Mesothelial cell of epicardium (in vitro differentiated cells): ENCODE data around the gene GCA. TPM values are rescaled to one million over a fixed set of nuclear protein-coding genes. Genes with fewer than 3 reads are reported as not detected.
A peak's percentile ranks its signal among the peaks of the same experiment; 100 is the strongest.

ENCODE experiments used
- DNase-seq, 2 experiments: peaks; one replicate each; pipeline ENCODE4 v3.0.0; 2021; ENCODE audit warnings: low spot score in 2 of 2; ENCODE audit not compliant: unreplicated experiment in 2 of 2
- H3K27ac Mint-ChIP-seq: 2 replicates; pipeline ENCODE4 v1.8.0; 2021; ENCODE audit warnings: mixed read lengths
- H3K27me3 Mint-ChIP-seq: 2 replicates; pipeline ENCODE4 v1.8.0; 2021; ENCODE audit warnings: low read depth, mixed read lengths
- H3K36me3 Mint-ChIP-seq: 2 replicates; pipeline ENCODE4 v1.8.0; 2021; ENCODE audit warnings: mixed read lengths
- H3K4me1 Mint-ChIP-seq: 2 replicates; pipeline ENCODE4 v1.8.0; 2021; ENCODE audit warnings: mixed read lengths
- H3K4me3 Mint-ChIP-seq: 2 replicates; pipeline ENCODE4 v1.8.0; 2021; ENCODE audit warnings: mild to moderate bottlenecking, moderate library complexity, mixed read lengths
- H3K9me3 Mint-ChIP-seq: 2 replicates; pipeline ENCODE4 v1.8.0; 2021; ENCODE audit warnings: mixed read lengths
- CTCF ChIP-seq: fragments of 200-600 bp; sonication (generic); IDR thresholded peaks from one replicate; pipeline ENCODE4 v1.5.0; 2021; ENCODE audit warnings: antibody characterized with exemption; ENCODE audit not compliant: unreplicated experiment
- total RNA-seq: library from RNA; stranded (reverse); gene quantifications from 3 replicates; pipeline ENCODE4 v1.2.1, GENCODE V29; 2021

Gene GCA
- total RNA-seq, 1 donor from 2014 or later = 40.5 TPM

- H3K4me3 Mint-ChIP-seq = peak overlapping the region; percentile 95
- peak overlapping the region; percentile 99 for H3K27ac Mint-ChIP-seq
- peaks cover 49% of the 10 kb centered on the region for H3K27me3 Mint-ChIP-seq
- no peaks in the 10 kb centered on the region for H3K36me3 Mint-ChIP-seq
- no peak for TF ChIP-seq CTCF
- no peaks in the 10 kb centered on the region for H3K9me3 Mint-ChIP-seq
- H3K4me1 Mint-ChIP-seq = peaks cover 14% of the 10 kb centered on the region
- DNase-seq = no peak
These were observed 474 bp upstream of the GCA start for GRCh38 chr2:162343492-162343823.

GRCh38 chr2:162344617-162344950 lies 652 bp downstream of the GCA start:
- peak overlapping the region; percentile 99 for H3K27ac Mint-ChIP-seq
- peaks cover 44% of the 10 kb centered on the region for H3K27me3 Mint-ChIP-seq
- H3K4me3 Mint-ChIP-seq = peak overlapping the region; percentile 95
- no peak for TF ChIP-seq CTCF
- H3K4me1 Mint-ChIP-seq = peaks cover 14% of the 10 kb centered on the region
- H3K9me3 Mint-ChIP-seq = no peaks in the 10 kb centered on the region
- no peaks in the 10 kb centered on the region for H3K36me3 Mint-ChIP-seq
- no peak for DNase-seq

GRCh38 chr2:162365392-162365791 lies 21.5 kb downstream of the GCA start:
- no peaks in the 10 kb centered on the region for H3K27me3 Mint-ChIP-seq
- H3K9me3 Mint-ChIP-seq = no peaks in the 10 kb centered on the region
- DNase-seq = no peak
- H3K36me3 Mint-ChIP-seq = peaks cover 3% of the 10 kb centered on the region
- no peak for TF ChIP-seq CTCF
- H3K4me3 Mint-ChIP-seq = no peak overlapping the region
- H3K4me1 Mint-ChIP-seq = no peaks in the 10 kb centered on the region
- no peak overlapping the region for H3K27ac Mint-ChIP-seq

- Mint-ChIP-seq H3K27ac (no peak overlapping the region), H3K36me3 (no peaks in the 10 kb centered on the region), H3K4me1 (no peaks in the 10 kb centered on the region), H3K27me3 (no peaks in the 10 kb centered on the region), H3K9me3 (no peaks in the 10 kb centered on the region), H3K4me3 (no peak overlapping the region)
- no peak for DNase-seq
- no peak for TF ChIP-seq CTCF
These were observed 24.6 kb downstream of the GCA start for GRCh38 chr2:162368494-162368893.

GRCh38 chr2:162369551-162369950 lies 25.6 kb downstream of the GCA start:
- no peaks in the 10 kb centered on the region for H3K9me3 Mint-ChIP-seq
- DNase-seq = no peak
- no peaks in the 10 kb centered on the region for H3K27me3 Mint-ChIP-seq
- no peak overlapping the region for H3K4me3 Mint-ChIP-seq
- no peak overlapping the region for H3K27ac Mint-ChIP-seq
- no peaks in the 10 kb centered on the region for H3K4me1 Mint-ChIP-seq
- TF ChIP-seq CTCF = no peak
- H3K36me3 Mint-ChIP-seq = no peaks in the 10 kb centered on the region

- Mint-ChIP-seq H3K4me1 (no peaks in the 10 kb centered on the region), H3K36me3 (no peaks in the 10 kb centered on the region), H3K4me3 (no peak overlapping the region), H3K9me3 (no peaks in the 10 kb centered on the region), H3K27me3 (no peaks in the 10 kb centered on the region), H3K27ac (no peak overlapping the region)
- no peak for DNase-seq
- TF ChIP-seq CTCF = no peak
These were observed 27.0 kb downstream of the GCA start for GRCh38 chr2:162370931-162371330.
